ENCODE data around the gene GRK3.

The GRK3 gene

GRCh38 chr22:25764270-25765015, 200.0 kb downstream of the GRK3 start:
- DNase-seq, result no peak

GRCh38 chr22:25765016-25765367, 200.5 kb downstream of the GRK3 start:
- DNase-seq, result no peak

- DNase-seq, result no peak
Measured at GRCh38 chr22:25765801-25766200, 201.3 kb downstream of the GRK3 start.

- DNase-seq, result no peak
Measured at GRCh38 chr22:25766418-25766817, 201.9 kb downstream of the GRK3 start.

GRCh38 chr22:25770333-25770732, 205.9 kb downstream of the GRK3 start:
- DNase-seq, result no peak

- no peak for DNase-seq
Measured at GRCh38 chr22:25772288-25772687, 207.8 kb downstream of the GRK3 start.

- DNase-seq, result no peak
Measured at GRCh38 chr22:25774575-25775026, 210.1 kb downstream of the GRK3 start.

- DNase-seq, result no peak
Measured at GRCh38 chr22:25775531-25775930, 211.1 kb downstream of the GRK3 start.

- DNase-seq, result no peak
Measured at GRCh38 chr22:25777411-25777810, 212.9 kb downstream of the GRK3 start.

- DNase-seq, result no peak
Measured at GRCh38 chr22:25777870-25778269, 213.4 kb downstream of the GRK3 start.
